HFF-Myc (cell line): ENCODE measurements around the gene FASTK.

ENCODE experiments used
- DNase-seq: peaks from one replicate; pipeline ENCODE4 v3.0.0-alpha.2; 2011; ENCODE audit warnings: low read depth; ENCODE audit errors: extremely low read depth
- H3K4me3 ChIP-seq: replicated peaks from 2 replicates; pipeline ENCODE4 v1.5.1; 2011; ENCODE audit warnings: low read depth, mild to moderate bottlenecking, control low read depth, low read length
- TF ChIP-seq, protein P1 (sequence below): IDR thresholded peaks from 2 replicates; pipeline ENCODE4 v1.5.1; 2012; ENCODE audit warnings: mild to moderate bottlenecking, low read depth, low read length, control low read depth; ENCODE audit errors: missing control alignments

The FASTK gene

DNA sequence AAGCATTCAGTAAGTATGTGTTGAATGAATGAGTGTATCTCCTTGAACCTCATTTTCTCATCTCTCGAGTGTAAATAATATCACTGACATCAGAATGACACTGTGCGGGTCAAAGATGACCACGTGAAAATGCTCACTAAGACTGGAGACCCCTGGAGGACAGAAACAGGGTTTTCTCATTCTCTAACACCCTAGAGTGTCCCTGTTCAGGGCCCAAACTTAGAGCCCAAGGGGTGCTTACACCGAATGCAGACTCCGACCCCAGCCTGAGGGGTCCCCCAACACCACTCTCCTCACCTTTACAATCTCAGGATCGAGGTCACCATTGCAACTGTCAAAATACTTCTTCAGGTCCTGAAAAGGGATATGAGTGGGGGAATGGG is 24.3 kb downstream of the FASTK start:
- TF ChIP-seq, protein P1, sequence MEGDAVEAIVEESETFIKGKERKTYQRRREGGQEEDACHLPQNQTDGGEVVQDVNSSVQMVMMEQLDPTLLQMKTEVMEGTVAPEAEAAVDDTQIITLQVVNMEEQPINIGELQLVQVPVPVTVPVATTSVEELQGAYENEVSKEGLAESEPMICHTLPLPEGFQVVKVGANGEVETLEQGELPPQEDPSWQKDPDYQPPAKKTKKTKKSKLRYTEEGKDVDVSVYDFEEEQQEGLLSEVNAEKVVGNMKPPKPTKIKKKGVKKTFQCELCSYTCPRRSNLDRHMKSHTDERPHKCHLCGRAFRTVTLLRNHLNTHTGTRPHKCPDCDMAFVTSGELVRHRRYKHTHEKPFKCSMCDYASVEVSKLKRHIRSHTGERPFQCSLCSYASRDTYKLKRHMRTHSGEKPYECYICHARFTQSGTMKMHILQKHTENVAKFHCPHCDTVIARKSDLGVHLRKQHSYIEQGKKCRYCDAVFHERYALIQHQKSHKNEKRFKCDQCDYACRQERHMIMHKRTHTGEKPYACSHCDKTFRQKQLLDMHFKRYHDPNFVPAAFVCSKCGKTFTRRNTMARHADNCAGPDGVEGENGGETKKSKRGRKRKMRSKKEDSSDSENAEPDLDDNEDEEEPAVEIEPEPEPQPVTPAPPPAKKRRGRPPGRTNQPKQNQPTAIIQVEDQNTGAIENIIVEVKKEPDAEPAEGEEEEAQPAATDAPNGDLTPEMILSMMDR = no peak
- H3K4me3 ChIP-seq = no peak overlapping the region
- DNase-seq = no peak

DNA sequence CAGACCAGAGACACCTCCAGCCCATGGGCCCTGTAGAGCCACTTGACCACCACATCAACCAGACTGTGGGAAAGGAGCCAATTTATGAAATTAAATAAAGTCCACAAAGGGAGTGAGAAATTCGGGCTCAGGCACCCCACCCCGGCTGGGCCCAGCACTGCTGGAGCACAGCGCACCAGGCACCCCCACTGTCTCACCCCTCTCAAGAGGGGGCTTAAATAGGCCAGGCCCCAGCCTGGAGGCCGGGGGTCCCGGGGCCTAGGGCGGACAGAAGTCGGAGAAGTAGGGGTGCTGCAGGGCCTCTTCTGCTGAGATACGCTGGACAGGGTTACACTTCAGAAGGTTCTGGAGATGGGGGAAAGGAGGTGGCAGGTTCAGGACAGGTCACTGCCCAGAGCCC is 26.9 kb downstream of the FASTK start:
- no peak overlapping the region for H3K4me3 ChIP-seq
- TF ChIP-seq, protein P1 = no peak
- no peak for DNase-seq

DNA sequence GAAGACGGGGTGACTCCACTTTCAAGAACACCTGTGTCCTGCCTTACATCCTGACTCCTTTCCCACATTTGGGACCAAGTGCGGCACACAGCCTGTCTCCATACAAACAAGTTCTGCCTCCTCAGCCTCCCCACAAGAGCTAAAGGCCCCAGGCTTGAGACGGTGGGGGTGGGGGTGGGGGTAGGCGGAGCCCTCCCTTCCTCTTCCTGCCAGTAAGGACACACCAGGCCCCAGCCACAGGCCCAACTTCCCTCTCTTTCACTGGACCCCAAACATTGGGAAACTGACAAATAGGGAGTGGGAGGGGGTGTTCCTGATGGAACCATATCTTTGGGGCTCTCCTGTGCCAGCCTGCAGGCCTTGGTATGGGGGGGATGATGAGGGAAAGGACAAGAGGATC is 27.5 kb downstream of the FASTK start:
- TF ChIP-seq, protein P1 = no peak
- no peak for DNase-seq
- no peak overlapping the region for H3K4me3 ChIP-seq

DNA sequence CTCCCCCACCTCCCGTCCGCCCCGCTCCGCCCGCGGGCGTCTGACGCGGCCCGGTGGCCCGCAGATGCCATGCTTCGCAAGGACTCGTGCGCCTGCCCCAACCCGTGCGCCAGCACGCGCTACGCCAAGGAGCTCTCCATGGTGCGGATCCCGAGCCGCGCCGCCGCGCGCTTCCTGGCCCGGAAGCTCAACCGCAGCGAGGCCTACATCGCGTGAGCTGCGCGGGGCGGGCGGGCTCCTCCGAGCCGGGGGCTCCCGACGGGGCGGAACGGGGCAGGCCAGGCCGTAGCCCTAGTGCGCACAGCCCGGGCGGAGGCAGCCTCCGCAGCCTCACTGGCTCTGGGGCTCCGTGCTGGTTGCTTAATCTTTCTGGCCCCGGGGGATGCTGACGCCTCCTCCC is 29.5 kb downstream of the FASTK start:
- no peak for DNase-seq
- TF ChIP-seq, protein P1 = no peak

DNA sequence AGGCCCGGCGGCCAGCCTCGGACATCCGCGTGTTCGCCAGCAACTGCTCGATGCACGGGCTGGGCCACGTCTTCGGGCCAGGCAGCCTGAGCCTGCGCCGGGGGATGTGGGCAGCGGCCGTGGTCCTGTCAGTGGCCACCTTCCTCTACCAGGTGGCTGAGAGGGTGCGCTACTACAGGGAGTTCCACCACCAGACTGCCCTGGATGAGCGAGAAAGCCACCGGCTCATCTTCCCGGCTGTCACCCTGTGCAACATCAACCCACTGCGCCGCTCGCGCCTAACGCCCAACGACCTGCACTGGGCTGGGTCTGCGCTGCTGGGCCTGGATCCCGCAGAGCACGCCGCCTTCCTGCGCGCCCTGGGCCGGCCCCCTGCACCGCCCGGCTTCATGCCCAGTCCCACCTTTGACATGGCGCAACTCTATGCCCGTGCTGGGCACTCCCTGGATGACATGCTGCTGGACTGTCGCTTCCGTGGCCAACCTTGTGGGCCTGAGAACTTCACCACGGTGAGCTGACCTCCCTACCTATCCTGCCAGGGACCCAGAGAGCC is 31.6 kb downstream of the FASTK start:
- no peak overlapping the region for H3K4me3 ChIP-seq
- TF ChIP-seq, protein P1 = no peak
- DNase-seq = no peak

More for the DNA sequence above, 29.5 kb downstream of the FASTK start:
- H3K4me3 ChIP-seq = no peak overlapping the region

DNA sequence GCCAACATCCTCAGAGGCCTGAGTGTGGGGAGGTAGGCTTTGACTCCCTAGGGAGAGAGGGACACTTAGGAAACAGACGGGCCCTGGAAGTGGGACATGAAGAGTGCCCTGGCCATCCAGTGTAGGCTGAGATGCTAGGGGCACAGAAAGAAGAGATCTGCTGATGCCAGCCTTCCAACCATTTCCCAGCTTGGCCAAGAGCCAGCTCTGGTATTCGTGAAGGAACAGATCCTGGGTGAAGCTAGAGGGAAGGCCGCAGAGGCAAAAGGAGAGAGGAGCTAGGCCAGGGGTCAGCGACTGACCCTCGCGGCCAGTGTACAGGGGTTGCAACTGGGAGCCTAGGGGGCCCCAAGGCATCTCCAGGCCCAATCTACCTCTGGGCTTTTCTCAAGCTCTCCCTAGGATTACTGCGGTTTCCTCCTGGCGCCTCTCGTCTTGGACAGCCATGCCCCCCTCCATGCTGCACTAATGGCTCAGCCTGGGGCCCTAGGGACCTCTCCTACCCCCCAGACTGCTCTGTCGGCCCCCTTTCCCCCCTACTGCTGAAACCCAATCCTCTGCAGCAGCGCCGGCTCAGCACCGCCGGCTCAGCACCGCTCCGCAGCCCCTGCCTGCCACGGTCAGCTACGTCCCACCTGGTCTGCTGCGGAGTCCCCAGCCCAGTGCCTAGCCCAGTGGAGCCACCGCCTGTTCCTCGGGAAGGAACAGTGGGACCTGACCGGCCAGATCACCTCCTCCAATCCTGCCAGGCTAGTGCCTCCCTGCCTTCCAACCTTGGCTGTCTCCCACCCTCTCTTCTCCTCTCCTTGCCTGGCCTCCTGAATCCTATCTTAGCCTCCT is 32.4 kb downstream of the FASTK start, which contains the start of gene ASIC3:
ASIC3 (plus strand) TSS at position 556 of the 840 bp plus-strand sequence. CDS start 355 bp downstream, outside the sequence.
- TF ChIP-seq, protein P1 = no peak
- H3K4me3 ChIP-seq = no peak within 1 kb of the TSS
- no peak for DNase-seq
